22Rv1 (cell line): ENCODE measurements around the gene BEST4.

Source experiments
- CTCF ChIP-seq: fragments of 450-650 bp; IDR thresholded peaks from 2 replicates; pipeline ENCODE4 v1.5.1; 2017; ENCODE audit warnings: mild to moderate bottlenecking
- ZFX ChIP-seq: fragments of 450-650 bp; IDR thresholded peaks from 2 replicates; pipeline ENCODE4 v1.6.1; 2017; ENCODE audit warnings: antibody characterized with exemption, borderline replicate concordance

- TF ChIP-seq CTCF: no peak; the same call in 1 of the 2 replicates
- no peak for TF ChIP-seq ZFX
Measured at GRCh38 chr1:44806025-44806703, 18.2 kb upstream of the BEST4 start.
